H1 (cell line): ENCODE measurements around the gene ERC1. TPM values are rescaled to one million over a fixed set of nuclear protein-coding genes. Genes with fewer than 3 reads are reported as not detected.

Experiments
- CTCF ChIA-PET: fragments of 300-600 bp; sonication (Branson Sonifier 250); formaldehyde crosslinking; loops from one replicate; lab custom pipeline; 2021; ENCODE audit not compliant: partially characterized antibody; lab: Charles Lee
- POLR2A ChIA-PET: fragments of 300-600 bp; sonication (Branson Sonifier 250); formaldehyde crosslinking; loops from one replicate; lab custom pipeline; 2021; ENCODE audit warnings: inconsistent platforms; ENCODE audit not compliant: partially characterized antibody; lab: Charles Lee
- DNase-seq, 2 experiments: peaks; one replicate each; pipeline versions ENCODE4 v3.0.0 to v3.0.0-alpha.2; 2010 to 2022; ENCODE audit warnings: low spot score in 2 of 2, low read depth in 1 of 2, mixed read lengths in 1 of 2
- FAIRE-seq: peaks from 2 replicates; lab custom pipeline; 2011; peaks lifted over from hg19 to GRCh38; lab: Jason Lieb, UNC
- H2AFZ ChIP-seq: 2 replicates; pipeline ENCODE4 v1.8.1; 2012; ENCODE audit warnings: low read length, inconsistent platforms
- H2AK5ac ChIP-seq: 2 replicates; pipeline ENCODE4 v1.6.1; 2013; ENCODE audit warnings: low read depth, low read length
- H2BK120ac ChIP-seq: replicated peaks from 2 replicates; pipeline ENCODE3; 2013; ENCODE audit warnings: low read depth, low read length, inconsistent platforms
- H2BK12ac ChIP-seq: 2 replicates; pipeline ENCODE4 v1.6.1; 2013; ENCODE audit warnings: low read depth, low read length
- H2BK15ac ChIP-seq: 2 replicates; pipeline ENCODE4 v1.6.1; 2013; ENCODE audit warnings: low read length
- H2BK20ac ChIP-seq: 2 replicates; pipeline ENCODE4 v1.6.1; 2013; ENCODE audit warnings: low read length
- H2BK5ac ChIP-seq: 2 replicates; pipeline ENCODE4 v1.6.1; 2013; ENCODE audit warnings: low read depth, low read length
- H3K14ac ChIP-seq: 2 replicates; pipeline ENCODE4 v1.6.1; 2013; ENCODE audit warnings: inconsistent platforms; ENCODE audit not compliant: insufficient read length
- H3K18ac ChIP-seq: 2 replicates; pipeline ENCODE4 v1.6.1; 2013; ENCODE audit warnings: low read length; ENCODE audit errors: extremely low read depth
- H3K23ac ChIP-seq: 2 replicates; pipeline ENCODE4 v1.6.1; 2013; ENCODE audit warnings: inconsistent platforms; ENCODE audit not compliant: insufficient read length
- H3K23me2 ChIP-seq: 2 replicates; pipeline ENCODE4 v1.6.1; 2013; ENCODE audit warnings: low read depth, low read length
- H3K27ac ChIP-seq: 2 replicates; pipeline ENCODE4 v1.6.1; 2011; ENCODE audit warnings: low read depth, low read length, inconsistent platforms
- H3K27me3 ChIP-seq, 4 experiments: replicated peaks in 1 of 4; 1 replicate in 1 of 4; 2 replicates in 3 of 4; pipeline versions ENCODE4 v1.6.1 to v1.8.1; 2011 to 2013; ENCODE audit warnings: low read length in 3 of 4, mild to moderate bottlenecking in 3 of 4, inconsistent platforms in 2 of 4, mixed read lengths in 2 of 4, moderate library complexity in 1 of 4; ENCODE audit not compliant: control insufficient read depth in 3 of 4, insufficient read depth in 3 of 4; ENCODE audit errors: extremely low read depth in 1 of 4
- H3K36me3 ChIP-seq, 4 experiments: 2 replicates each; pipeline versions ENCODE4 v1.6.1 to v1.8.1; 2011 to 2013; ENCODE audit warnings: mild to moderate bottlenecking in 4 of 4, low read length in 3 of 4, moderate library complexity in 2 of 4, control low read depth in 1 of 4, inconsistent platforms in 1 of 4; ENCODE audit not compliant: insufficient read depth in 4 of 4, control insufficient read depth in 2 of 4
- H3K4ac ChIP-seq: replicated peaks from 2 replicates; pipeline ENCODE3; 2013; ENCODE audit warnings: low read length, low read depth, mixed read lengths, inconsistent platforms; ENCODE audit not compliant: insufficient read length
- H3K4me1 ChIP-seq, 4 experiments: replicated peaks in 1 of 4; 1 replicate in 1 of 4; 2 replicates in 3 of 4; pipeline versions ENCODE4 v1.6.1 to v1.8.1; 2011 to 2013; ENCODE audit warnings: low read length in 3 of 4, inconsistent platforms in 2 of 4, mixed read lengths in 1 of 4; ENCODE audit not compliant: insufficient read depth in 4 of 4, control insufficient read depth in 3 of 4
- H3K4me2 ChIP-seq, 2 experiments: 2 replicates each; pipeline versions ENCODE4 v1.6.1 to v1.8.1; 2011 to 2013; ENCODE audit warnings: low read depth in 2 of 2, low read length in 2 of 2, control low read depth in 1 of 2, inconsistent platforms in 1 of 2, mild to moderate bottlenecking in 1 of 2; ENCODE audit not compliant: insufficient read depth in 1 of 2
- H3K4me3 ChIP-seq, 4 experiments: fragments of 200-600, 300-600 bp in 1 of 4; sonication (generic), shearing (Covaris generic), sonication (Bioruptor Twin) in 1 of 4; 2 replicates each; pipeline versions ENCODE4 v1.5.1 to v1.8.1; 2011 to 2016; ENCODE audit warnings: low read length in 4 of 4, low read depth in 3 of 4, control low read depth in 2 of 4, inconsistent platforms in 2 of 4, mild to moderate bottlenecking in 2 of 4, mixed read lengths in 1 of 4, moderate library complexity in 1 of 4; ENCODE audit not compliant: insufficient read depth in 2 of 4; ENCODE audit errors: extremely low read depth in 1 of 4
- H3K56ac ChIP-seq: replicated peaks from 2 replicates; pipeline ENCODE3; 2013; ENCODE audit warnings: low read depth, mild to moderate bottlenecking, mixed read lengths, low read length, inconsistent platforms; ENCODE audit not compliant: insufficient read length
- H3K79me1 ChIP-seq: 2 replicates; pipeline ENCODE4 v1.6.1; 2013; ENCODE audit warnings: low read depth, low read length, control low read depth
- H3K79me2 ChIP-seq, 2 experiments: 2 replicates each; pipeline versions ENCODE4 v1.6.1 to v1.8.1; 2012 to 2013; ENCODE audit warnings: low read length in 2 of 2, mild to moderate bottlenecking in 2 of 2, inconsistent platforms in 1 of 2; ENCODE audit not compliant: insufficient read depth in 2 of 2, control insufficient read depth in 1 of 2
- H3K9ac ChIP-seq, 4 experiments: replicated peaks in 1 of 4; 1 replicate in 1 of 4; 2 replicates in 3 of 4; pipeline versions ENCODE4 v1.6.1 to v1.8.1; 2011 to 2013; ENCODE audit warnings: low read depth in 3 of 4, low read length in 3 of 4, control low read depth in 2 of 4, mild to moderate bottlenecking in 2 of 4, moderate library complexity in 2 of 4, inconsistent platforms in 1 of 4; ENCODE audit errors: extremely low read depth in 1 of 4
- H3K9me3 ChIP-seq, 2 experiments: 2 replicates each; pipeline versions ENCODE4 v1.6.1 to v1.8.1; 2012 to 2013; ENCODE audit warnings: mild to moderate bottlenecking in 2 of 2, moderate library complexity in 2 of 2, control low read depth in 1 of 2, inconsistent platforms in 1 of 2, low read depth in 1 of 2, low read length in 1 of 2, mixed read lengths in 1 of 2; ENCODE audit not compliant: insufficient read depth in 2 of 2
- H4K20me1 ChIP-seq, 2 experiments: replicated peaks in 1 of 2; 2 replicates each; pipeline versions ENCODE3 to v1.8.1; 2011 to 2013; ENCODE audit warnings: inconsistent platforms in 2 of 2, low read length in 2 of 2, mild to moderate bottlenecking in 1 of 2; ENCODE audit not compliant: insufficient read depth in 2 of 2, control insufficient read depth in 1 of 2
- H4K5ac ChIP-seq: 2 replicates; pipeline ENCODE4 v1.6.1; 2013; ENCODE audit warnings: low read length, low read depth, mixed read lengths, inconsistent platforms; ENCODE audit not compliant: insufficient read length
- H4K8ac ChIP-seq: 2 replicates; pipeline ENCODE4 v1.8.0; 2013; ENCODE audit warnings: mild to moderate bottlenecking, moderate library complexity, low read length, inconsistent platforms; ENCODE audit not compliant: insufficient read depth; ENCODE audit errors: extremely low read depth
- H4K91ac ChIP-seq: replicated peaks from 2 replicates; pipeline ENCODE3; 2013; ENCODE audit warnings: low read length, mixed read lengths, inconsistent platforms; ENCODE audit not compliant: insufficient read length
- CBX5 ChIP-seq: fragments of 300-800, 300-1000 bp; sonication (generic); IDR thresholded peaks from 2 replicates; pipeline ENCODE4 v1.7.1; 2016; ENCODE audit warnings: antibody characterized with exemption, low read length, low read depth
- GTF2F1 ChIP-seq: IDR thresholded peaks from 2 replicates; pipeline ENCODE4 v1.6.1; 2012; ENCODE audit warnings: low read depth, low read length, improper control_type of control experiment, borderline replicate concordance
- SUZ12 ChIP-seq: fragments of 200-600 bp; sonication (generic); IDR thresholded peaks from 2 replicates; pipeline ENCODE4 v1.6.1; 2012; ENCODE audit warnings: mild to moderate bottlenecking, inconsistent platforms, low read length, moderate library complexity, mixed read lengths
- WGBS, 2 experiments: shearing (Covaris generic) in 1 of 2; methylation state at CpG; one replicate each; pipeline versions ENCODE4 v1.1.6 to v1.1.7; 2013 to 2015; ENCODE audit warnings: low lambda C conversion rate in 2 of 2, mixed read lengths in 2 of 2, inconsistent platforms in 1 of 2, low coverage in 1 of 2, missing lambda C conversion rate in 1 of 2; ENCODE audit not compliant: insufficient replicate concordance in 2 of 2, insufficient coverage in 1 of 2, insufficient read length in 1 of 2; ENCODE audit errors: extremely low coverage in 1 of 2, missing lambda C conversion rate in 1 of 2; 5-methylcytosine and 5-hydroxymethylcytosine counted together
- polyA plus RNA-seq, 7 experiments: library from polyadenylated mRNA; depleted of rRNA in 3 of 7; stranded (reverse) in 5 of 7; unstranded in 2 of 7; fragments of >200 nt in 5 of 7; fragments of 200-250 nt in 2 of 7; gene quantifications; 1 replicate in 5 of 7; 2 replicates in 1 of 7; 4 replicates in 1 of 7; pipeline versions ENCODE4 v1.2.1 to v1.2.3, GENCODE V29; 2011 to 2013; ENCODE audit warnings: missing spikeins in 2 of 7, mixed read lengths in 2 of 7
- total RNA-seq: library from RNA; stranded (reverse); fragmentation: NEBNext Ultra II Directional; extraction: Animal tissue kit (Norgen Biotek cat#: 25700); gene quantifications from 2 replicates; pipeline ENCODE4 v1.2.1, GENCODE V29; 2021

The ERC1 gene
- total and polyA plus RNA-seq, 2 of the 8 experiments (the other 6 are each of a cell fraction or from before 2014, with no cell fraction given) = 7.8 to 45.7 TPM

- Histone ChIP-seq H2AFZ (no peak overlapping the region), H3K9ac (no peak overlapping the region; a peak in 1 of 7 replicates)
Measured at GRCh38 chr12:1474041-1474573, 483.1 kb downstream of the ERC1 start.

More at GRCh38 chr12:1474041-1474573, 483.1 kb downstream of the ERC1 start:
- Histone ChIP-seq H3K79me2 (no peaks in the 10 kb centered on the region), H3K56ac (no peak overlapping the region), H3K4me3 (no peak overlapping the region), H3K4me2 (peak overlapping the region in 1 of 2 experiments; percentile 50; a peak in 3 of 4 replicates), H2BK12ac (peak overlapping the region; percentile 29; the same call in 1 of the 2 replicates), H3K14ac (no peak overlapping the region), H2BK15ac (no peak overlapping the region), H2BK20ac (no peak overlapping the region), H2BK5ac (no peak overlapping the region), H3K4ac (no peak overlapping the region), H4K91ac (no peak overlapping the region), H4K8ac (no peak overlapping the region), H3K27me3 (no peaks in the 10 kb centered on the region; a peak in 1 of 7 replicates), H3K23ac (no peak overlapping the region), H3K9me3 (no peaks in the 10 kb centered on the region), H2BK120ac (no peak overlapping the region), H3K27ac (no peak overlapping the region), H3K18ac (no peak overlapping the region), H3K23me2 (no peaks in the 10 kb centered on the region), H3K4me1 (peaks cover 3 to 14% (median 9%) of the 10 kb centered on the region in 4 experiments; a peak in 4 of 7 replicates), H3K79me1 (no peaks in the 10 kb centered on the region), H2AK5ac (no peak overlapping the region), H4K5ac (no peak overlapping the region), H3K36me3 (peaks cover 0 to 2% (median 0%) of the 10 kb centered on the region in 4 experiments; a peak in 1 of 8 replicates), H4K20me1 (no peaks in the 10 kb centered on the region)
- FAIRE-seq (no peak), DNase-seq (no peak)
- TF ChIP-seq GTF2F1 (no peak), SUZ12 (0 out of 2 replicates have a peak, but pooled peaks have one; percentile 10), CBX5 (no peak)
- CTCF ChIA-PET = interaction anchor here (1.1 kb wide), 1 partner anchor 10 kb away, joined by 4 read pairs; no protein-coding TSS in a partner anchor
- POLR2A ChIA-PET = interaction anchor here (1.0 to 1.3 kb wide), 2 partner anchors 9 to 27 kb away, joined by 3 read pairs; no protein-coding TSS in a partner anchor
- WGBS, 2 experiments = 66% methylated on average over 5 of the region's 5 CpGs; no CpG with 5 or more reads in 1 of the 2 experiments
